H1 (cell line): Measurements from ENCODE around the gene ARHGEF28. TPM values are rescaled to one million over a fixed set of nuclear protein-coding genes. Genes with fewer than 3 reads are reported as not detected.

Source experiments
- CTCF ChIA-PET: fragments of 300-600 bp; sonication (Branson Sonifier 250); formaldehyde crosslinking; loops from one replicate; lab custom pipeline; 2021; ENCODE audit not compliant: partially characterized antibody; lab: Charles Lee
- POLR2A ChIA-PET: fragments of 300-600 bp; sonication (Branson Sonifier 250); formaldehyde crosslinking; loops from one replicate; lab custom pipeline; 2021; ENCODE audit warnings: inconsistent platforms; ENCODE audit not compliant: partially characterized antibody; lab: Charles Lee
- DNase-seq, 2 experiments: peaks; one replicate each; pipeline versions ENCODE4 v3.0.0 to v3.0.0-alpha.2; 2010 to 2022; ENCODE audit warnings: low spot score in 2 of 2, low read depth in 1 of 2, mixed read lengths in 1 of 2
- FAIRE-seq: peaks from 2 replicates; lab custom pipeline; 2011; peaks lifted over from hg19 to GRCh38; lab: Jason Lieb, UNC
- H2AFZ ChIP-seq: 2 replicates; pipeline ENCODE4 v1.8.1; 2012; ENCODE audit warnings: low read length, inconsistent platforms
- H2AK5ac ChIP-seq: 2 replicates; pipeline ENCODE4 v1.6.1; 2013; ENCODE audit warnings: low read depth, low read length
- H2BK120ac ChIP-seq: replicated peaks from 2 replicates; pipeline ENCODE3; 2013; ENCODE audit warnings: low read depth, low read length, inconsistent platforms
- H2BK12ac ChIP-seq: 2 replicates; pipeline ENCODE4 v1.6.1; 2013; ENCODE audit warnings: low read depth, low read length
- H2BK15ac ChIP-seq: 2 replicates; pipeline ENCODE4 v1.6.1; 2013; ENCODE audit warnings: low read length
- H2BK20ac ChIP-seq: 2 replicates; pipeline ENCODE4 v1.6.1; 2013; ENCODE audit warnings: low read length
- H2BK5ac ChIP-seq: 2 replicates; pipeline ENCODE4 v1.6.1; 2013; ENCODE audit warnings: low read depth, low read length
- H3K14ac ChIP-seq: 2 replicates; pipeline ENCODE4 v1.6.1; 2013; ENCODE audit warnings: inconsistent platforms; ENCODE audit not compliant: insufficient read length
- H3K18ac ChIP-seq: 2 replicates; pipeline ENCODE4 v1.6.1; 2013; ENCODE audit warnings: low read length; ENCODE audit errors: extremely low read depth
- H3K23ac ChIP-seq: 2 replicates; pipeline ENCODE4 v1.6.1; 2013; ENCODE audit warnings: inconsistent platforms; ENCODE audit not compliant: insufficient read length
- H3K23me2 ChIP-seq: 2 replicates; pipeline ENCODE4 v1.6.1; 2013; ENCODE audit warnings: low read depth, low read length
- H3K27ac ChIP-seq: 2 replicates; pipeline ENCODE4 v1.6.1; 2011; ENCODE audit warnings: low read depth, low read length, inconsistent platforms
- H3K27me3 ChIP-seq, 4 experiments: replicated peaks in 1 of 4; 1 replicate in 1 of 4; 2 replicates in 3 of 4; pipeline versions ENCODE4 v1.6.1 to v1.8.1; 2011 to 2013; ENCODE audit warnings: low read length in 3 of 4, mild to moderate bottlenecking in 3 of 4, inconsistent platforms in 2 of 4, mixed read lengths in 2 of 4, moderate library complexity in 1 of 4; ENCODE audit not compliant: control insufficient read depth in 3 of 4, insufficient read depth in 3 of 4; ENCODE audit errors: extremely low read depth in 1 of 4
- H3K36me3 ChIP-seq, 4 experiments: 2 replicates each; pipeline versions ENCODE4 v1.6.1 to v1.8.1; 2011 to 2013; ENCODE audit warnings: mild to moderate bottlenecking in 4 of 4, low read length in 3 of 4, moderate library complexity in 2 of 4, control low read depth in 1 of 4, inconsistent platforms in 1 of 4; ENCODE audit not compliant: insufficient read depth in 4 of 4, control insufficient read depth in 2 of 4
- H3K4ac ChIP-seq: replicated peaks from 2 replicates; pipeline ENCODE3; 2013; ENCODE audit warnings: low read length, low read depth, mixed read lengths, inconsistent platforms; ENCODE audit not compliant: insufficient read length
- H3K4me1 ChIP-seq, 4 experiments: replicated peaks in 1 of 4; 1 replicate in 1 of 4; 2 replicates in 3 of 4; pipeline versions ENCODE4 v1.6.1 to v1.8.1; 2011 to 2013; ENCODE audit warnings: low read length in 3 of 4, inconsistent platforms in 2 of 4, mixed read lengths in 1 of 4; ENCODE audit not compliant: insufficient read depth in 4 of 4, control insufficient read depth in 3 of 4
- H3K4me2 ChIP-seq, 2 experiments: 2 replicates each; pipeline versions ENCODE4 v1.6.1 to v1.8.1; 2011 to 2013; ENCODE audit warnings: low read depth in 2 of 2, low read length in 2 of 2, control low read depth in 1 of 2, inconsistent platforms in 1 of 2, mild to moderate bottlenecking in 1 of 2; ENCODE audit not compliant: insufficient read depth in 1 of 2
- H3K4me3 ChIP-seq, 4 experiments: fragments of 200-600, 300-600 bp in 1 of 4; sonication (generic), shearing (Covaris generic), sonication (Bioruptor Twin) in 1 of 4; 2 replicates each; pipeline versions ENCODE4 v1.5.1 to v1.8.1; 2011 to 2016; ENCODE audit warnings: low read length in 4 of 4, low read depth in 3 of 4, control low read depth in 2 of 4, inconsistent platforms in 2 of 4, mild to moderate bottlenecking in 2 of 4, mixed read lengths in 1 of 4, moderate library complexity in 1 of 4; ENCODE audit not compliant: insufficient read depth in 2 of 4; ENCODE audit errors: extremely low read depth in 1 of 4
- H3K56ac ChIP-seq: replicated peaks from 2 replicates; pipeline ENCODE3; 2013; ENCODE audit warnings: low read depth, mild to moderate bottlenecking, mixed read lengths, low read length, inconsistent platforms; ENCODE audit not compliant: insufficient read length
- H3K79me1 ChIP-seq: 2 replicates; pipeline ENCODE4 v1.6.1; 2013; ENCODE audit warnings: low read depth, low read length, control low read depth
- H3K79me2 ChIP-seq, 2 experiments: 2 replicates each; pipeline versions ENCODE4 v1.6.1 to v1.8.1; 2012 to 2013; ENCODE audit warnings: low read length in 2 of 2, mild to moderate bottlenecking in 2 of 2, inconsistent platforms in 1 of 2; ENCODE audit not compliant: insufficient read depth in 2 of 2, control insufficient read depth in 1 of 2
- H3K9ac ChIP-seq, 4 experiments: replicated peaks in 1 of 4; 1 replicate in 1 of 4; 2 replicates in 3 of 4; pipeline versions ENCODE4 v1.6.1 to v1.8.1; 2011 to 2013; ENCODE audit warnings: low read depth in 3 of 4, low read length in 3 of 4, control low read depth in 2 of 4, mild to moderate bottlenecking in 2 of 4, moderate library complexity in 2 of 4, inconsistent platforms in 1 of 4; ENCODE audit errors: extremely low read depth in 1 of 4
- H3K9me3 ChIP-seq, 2 experiments: 2 replicates each; pipeline versions ENCODE4 v1.6.1 to v1.8.1; 2012 to 2013; ENCODE audit warnings: mild to moderate bottlenecking in 2 of 2, moderate library complexity in 2 of 2, control low read depth in 1 of 2, inconsistent platforms in 1 of 2, low read depth in 1 of 2, low read length in 1 of 2, mixed read lengths in 1 of 2; ENCODE audit not compliant: insufficient read depth in 2 of 2
- H4K20me1 ChIP-seq, 2 experiments: replicated peaks in 1 of 2; 2 replicates each; pipeline versions ENCODE3 to v1.8.1; 2011 to 2013; ENCODE audit warnings: inconsistent platforms in 2 of 2, low read length in 2 of 2, mild to moderate bottlenecking in 1 of 2; ENCODE audit not compliant: insufficient read depth in 2 of 2, control insufficient read depth in 1 of 2
- H4K5ac ChIP-seq: 2 replicates; pipeline ENCODE4 v1.6.1; 2013; ENCODE audit warnings: low read length, low read depth, mixed read lengths, inconsistent platforms; ENCODE audit not compliant: insufficient read length
- H4K8ac ChIP-seq: 2 replicates; pipeline ENCODE4 v1.8.0; 2013; ENCODE audit warnings: mild to moderate bottlenecking, moderate library complexity, low read length, inconsistent platforms; ENCODE audit not compliant: insufficient read depth; ENCODE audit errors: extremely low read depth
- H4K91ac ChIP-seq: replicated peaks from 2 replicates; pipeline ENCODE3; 2013; ENCODE audit warnings: low read length, mixed read lengths, inconsistent platforms; ENCODE audit not compliant: insufficient read length
- ASH2L ChIP-seq: fragments of 200-600, 300-600 bp; sonication (generic); IDR thresholded peaks from one replicate; pipeline ENCODE4 v1.7.1; 2017; ENCODE audit warnings: low read length
- BACH1 ChIP-seq: IDR thresholded peaks from 2 replicates; pipeline ENCODE4 v1.6.1; 2012; ENCODE audit warnings: low read length, improper control_type of control experiment
- KDM4A ChIP-seq: IDR thresholded peaks from one replicate; pipeline ENCODE4 v1.7.1; 2012; ENCODE audit warnings: low read depth, mild to moderate bottlenecking, moderate library complexity, low read length, inconsistent platforms; ENCODE audit not compliant: severe bottlenecking
- MAFK ChIP-seq: IDR thresholded peaks from 2 replicates; pipeline ENCODE4 v1.6.1; 2012; ENCODE audit warnings: low read depth, mild to moderate bottlenecking, improper control_type of control experiment, low read length
- NRF1 ChIP-seq: IDR thresholded peaks from 2 replicates; pipeline ENCODE4 v1.6.1; 2011; ENCODE audit warnings: mild to moderate bottlenecking, low read depth, low read length, improper control_type of control experiment
- PHF8 ChIP-seq: fragments of 200-600 bp; sonication (generic); conservative IDR thresholded peaks from 2 replicates; pipeline ENCODE4 v1.7.1; 2012; ENCODE audit warnings: low read depth, mild to moderate bottlenecking, inconsistent platforms, low read length, moderate library complexity
- RBBP5 ChIP-seq: IDR thresholded peaks from 2 replicates; pipeline ENCODE4 v1.7.1; 2012; ENCODE audit warnings: low read depth, mild to moderate bottlenecking, inconsistent platforms, low read length, moderate library complexity, borderline replicate concordance
- SP2 ChIP-seq: IDR thresholded peaks from 2 replicates; pipeline ENCODE4 v1.6.1; 2012; ENCODE audit warnings: mild to moderate bottlenecking, low read length, inconsistent platforms
- TAF7 ChIP-seq: optimal IDR thresholded peaks from 2 replicates; pipeline ENCODE3; 2011; ENCODE audit warnings: low read depth, mild to moderate bottlenecking, inconsistent platforms, low read length, moderate library complexity, borderline replicate concordance
- TBP ChIP-seq: IDR thresholded peaks from 2 replicates; pipeline ENCODE4 v1.6.1; 2011; ENCODE audit warnings: low read depth, low read length, improper control_type of control experiment
- TCF12 ChIP-seq: IDR thresholded peaks from 2 replicates; pipeline ENCODE4 v1.6.1; 2011; ENCODE audit warnings: low read depth, mild to moderate bottlenecking, low read length
- YY1 ChIP-seq: IDR thresholded peaks from 2 replicates; pipeline ENCODE4 v1.6.1; 2011; ENCODE audit warnings: low read depth, mild to moderate bottlenecking, low read length
- WGBS, 2 experiments: shearing (Covaris generic) in 1 of 2; methylation state at CpG; one replicate each; pipeline versions ENCODE4 v1.1.6 to v1.1.7; 2013 to 2015; ENCODE audit warnings: low lambda C conversion rate in 2 of 2, mixed read lengths in 2 of 2, inconsistent platforms in 1 of 2, low coverage in 1 of 2, missing lambda C conversion rate in 1 of 2; ENCODE audit not compliant: insufficient replicate concordance in 2 of 2, insufficient coverage in 1 of 2, insufficient read length in 1 of 2; ENCODE audit errors: extremely low coverage in 1 of 2, missing lambda C conversion rate in 1 of 2; 5-methylcytosine and 5-hydroxymethylcytosine counted together
- polyA plus RNA-seq, 7 experiments: library from polyadenylated mRNA; depleted of rRNA in 3 of 7; stranded (reverse) in 5 of 7; unstranded in 2 of 7; fragments of >200 nt in 5 of 7; fragments of 200-250 nt in 2 of 7; gene quantifications; 1 replicate in 5 of 7; 2 replicates in 1 of 7; 4 replicates in 1 of 7; pipeline versions ENCODE4 v1.2.1 to v1.2.3, GENCODE V29; 2011 to 2013; ENCODE audit warnings: missing spikeins in 2 of 7, mixed read lengths in 2 of 7
- total RNA-seq: library from RNA; stranded (reverse); fragmentation: NEBNext Ultra II Directional; extraction: Animal tissue kit (Norgen Biotek cat#: 25700); gene quantifications from 2 replicates; pipeline ENCODE4 v1.2.1, GENCODE V29; 2021
- TF ChIP-seq, protein P1 (sequence below): IDR thresholded peaks from 2 replicates; pipeline ENCODE4 v1.6.1; 2011; ENCODE audit warnings: low read length, improper control_type of control experiment
- TF ChIP-seq, protein P2 (sequence below): IDR thresholded peaks from 2 replicates; pipeline ENCODE4 v1.6.1; 2012; ENCODE audit warnings: inconsistent platforms

Gene ARHGEF28
- total and polyA plus RNA-seq, 2 of the 8 experiments (the other 6 are each of a cell fraction or from before 2014, with no cell fraction given): 0.33 to 1.0 TPM

DNA sequence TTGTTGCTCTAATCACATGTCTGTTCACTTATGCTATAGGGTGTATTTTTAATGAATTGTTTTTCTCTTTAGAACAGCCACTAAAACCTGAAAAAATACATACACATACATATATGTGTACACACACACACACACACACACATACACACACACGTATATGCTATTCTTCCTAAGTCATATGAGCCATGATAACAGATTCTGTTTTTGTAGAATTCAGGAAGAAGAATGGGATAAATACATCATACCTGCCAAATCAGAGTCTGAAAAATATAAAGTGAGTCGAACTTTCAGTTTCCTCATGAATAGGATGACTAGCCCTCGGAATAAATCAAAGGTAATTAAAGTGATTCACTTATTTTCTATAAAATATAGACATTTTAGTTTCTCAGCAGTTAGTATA is 231.4 kb downstream of the ARHGEF28 start:
- Histone ChIP-seq H4K5ac (no peak overlapping the region), H2BK5ac (no peak overlapping the region), H4K91ac (no peak overlapping the region), H2BK20ac (no peak overlapping the region), H2BK15ac (no peak overlapping the region), H3K27me3 (no peaks in the 10 kb centered on the region), H3K4me2 (no peak overlapping the region), H3K4ac (no peak overlapping the region), H3K27ac (no peak overlapping the region), H3K79me2 (no peaks in the 10 kb centered on the region), H3K18ac (no peak overlapping the region), H2AK5ac (no peak overlapping the region), H2BK120ac (no peak overlapping the region), H3K79me1 (no peaks in the 10 kb centered on the region), H4K20me1 (no peaks in the 10 kb centered on the region), H3K14ac (no peak overlapping the region), H3K4me3 (no peak overlapping the region), H2AFZ (no peak overlapping the region), H4K8ac (no peak overlapping the region), H3K23ac (no peak overlapping the region), H3K56ac (no peak overlapping the region), H3K36me3 (no peaks in the 10 kb centered on the region), H2BK12ac (no peak overlapping the region), H3K23me2 (no peaks in the 10 kb centered on the region), H3K4me1 (no peaks in the 10 kb centered on the region), H3K9ac (no peak overlapping the region), H3K9me3 (no peaks in the 10 kb centered on the region)
- DNase-seq (no peak), FAIRE-seq (no peak)
- ChIA-PET POLR2A (no interaction called here), CTCF (no interaction called here)
- 90% methylated on average over 3 of the region's 3 CpGs; no CpG with 5 or more reads in 1 of the 2 experiments for WGBS, 2 experiments
- TF ChIP-seq RBBP5 (no peak), MAFK (no peak), ASH2L (no peak), TCF12 (no peak), PHF8 (no peak), BACH1 (no peak), TAF7 (no peak), YY1 (no peak), TBP (no peak), SP2 (no peak), KDM4A (no peak), NRF1 (no peak)
- TF ChIP-seq, protein P1, sequence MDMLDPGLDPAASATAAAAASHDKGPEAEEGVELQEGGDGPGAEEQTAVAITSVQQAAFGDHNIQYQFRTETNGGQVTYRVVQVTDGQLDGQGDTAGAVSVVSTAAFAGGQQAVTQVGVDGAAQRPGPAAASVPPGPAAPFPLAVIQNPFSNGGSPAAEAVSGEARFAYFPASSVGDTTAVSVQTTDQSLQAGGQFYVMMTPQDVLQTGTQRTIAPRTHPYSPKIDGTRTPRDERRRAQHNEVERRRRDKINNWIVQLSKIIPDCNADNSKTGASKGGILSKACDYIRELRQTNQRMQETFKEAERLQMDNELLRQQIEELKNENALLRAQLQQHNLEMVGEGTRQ: no peak
- TF ChIP-seq, protein P2, sequence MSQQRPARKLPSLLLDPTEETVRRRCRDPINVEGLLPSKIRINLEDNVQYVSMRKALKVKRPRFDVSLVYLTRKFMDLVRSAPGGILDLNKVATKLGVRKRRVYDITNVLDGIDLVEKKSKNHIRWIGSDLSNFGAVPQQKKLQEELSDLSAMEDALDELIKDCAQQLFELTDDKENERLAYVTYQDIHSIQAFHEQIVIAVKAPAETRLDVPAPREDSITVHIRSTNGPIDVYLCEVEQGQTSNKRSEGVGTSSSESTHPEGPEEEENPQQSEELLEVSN: no peak
